Cardiac fibroblast (primary cell): Measurements from ENCODE around the gene ZNF217.
"Not testable (repeated sequence)": the region's sequence is repeated elsewhere in the genome, so short reads cannot be mapped to it uniquely, and the experiment has no call there.

Source experiments
- DNase-seq, 2 donors: peaks; one replicate each; pipeline versions ENCODE4 v3.0.0 to v3.0.0-alpha.2; 2010; ENCODE audit warnings: low read depth in 2 of 2
- H3K4me3 ChIP-seq, 2 donors: replicated peaks in 1 of 2; 1 replicate in 1 of 2; 2 replicates in 1 of 2; pipeline ENCODE4 v1.5.1; 2011; ENCODE audit warnings: low read depth in 2 of 2, low read length in 2 of 2, mild to moderate bottlenecking in 2 of 2, moderate library complexity in 1 of 2
- TF ChIP-seq, protein P1 (sequence below): IDR thresholded peaks from one replicate; pipeline ENCODE4 v1.5.1; 2011; ENCODE audit warnings: low read depth, mild to moderate bottlenecking, low read length, inconsistent platforms

The ZNF217 gene

GRCh38 chr20:53598140-53599043 lies 4.8 kb upstream of the ZNF217 start:
- TF ChIP-seq, protein P1, sequence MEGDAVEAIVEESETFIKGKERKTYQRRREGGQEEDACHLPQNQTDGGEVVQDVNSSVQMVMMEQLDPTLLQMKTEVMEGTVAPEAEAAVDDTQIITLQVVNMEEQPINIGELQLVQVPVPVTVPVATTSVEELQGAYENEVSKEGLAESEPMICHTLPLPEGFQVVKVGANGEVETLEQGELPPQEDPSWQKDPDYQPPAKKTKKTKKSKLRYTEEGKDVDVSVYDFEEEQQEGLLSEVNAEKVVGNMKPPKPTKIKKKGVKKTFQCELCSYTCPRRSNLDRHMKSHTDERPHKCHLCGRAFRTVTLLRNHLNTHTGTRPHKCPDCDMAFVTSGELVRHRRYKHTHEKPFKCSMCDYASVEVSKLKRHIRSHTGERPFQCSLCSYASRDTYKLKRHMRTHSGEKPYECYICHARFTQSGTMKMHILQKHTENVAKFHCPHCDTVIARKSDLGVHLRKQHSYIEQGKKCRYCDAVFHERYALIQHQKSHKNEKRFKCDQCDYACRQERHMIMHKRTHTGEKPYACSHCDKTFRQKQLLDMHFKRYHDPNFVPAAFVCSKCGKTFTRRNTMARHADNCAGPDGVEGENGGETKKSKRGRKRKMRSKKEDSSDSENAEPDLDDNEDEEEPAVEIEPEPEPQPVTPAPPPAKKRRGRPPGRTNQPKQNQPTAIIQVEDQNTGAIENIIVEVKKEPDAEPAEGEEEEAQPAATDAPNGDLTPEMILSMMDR = no peak
- no peak overlapping the region for H3K4me3 ChIP-seq
- DNase-seq = no peak

DNA sequence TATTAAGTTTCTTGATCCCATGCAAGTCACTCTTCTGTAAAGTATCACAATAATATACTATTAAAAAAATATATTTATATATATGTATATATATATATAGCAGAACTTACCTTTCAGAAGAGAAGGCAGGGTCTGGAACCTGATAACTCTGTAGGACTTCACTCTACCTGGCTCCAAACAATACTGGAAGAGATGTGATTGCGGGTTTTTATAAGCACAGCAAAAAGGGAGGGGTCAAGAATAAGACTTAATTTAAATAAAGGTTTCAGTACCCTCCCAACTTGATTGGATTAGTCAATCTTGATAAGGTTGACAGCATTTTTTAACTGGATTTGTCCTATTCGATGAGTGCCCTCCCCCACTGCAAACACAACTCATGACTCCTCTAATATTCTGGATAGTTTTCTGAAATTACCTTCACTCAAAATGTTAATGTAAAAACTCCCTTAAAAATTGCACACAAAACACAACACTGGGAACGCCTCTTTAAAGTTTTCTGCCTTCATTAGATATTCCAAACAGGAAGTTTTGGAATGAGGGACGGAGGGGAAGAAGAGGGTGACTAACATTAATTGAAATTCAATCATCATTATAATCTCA lies 4.0 kb upstream of the ZNF217 start:
- H3K4me3 ChIP-seq = no peak overlapping the region

GRCh38 chr20:53597030-53597482 lies 3.4 kb upstream of the ZNF217 start:
- peak; percentile 36 to 86 for DNase-seq
- no peak overlapping the region for H3K4me3 ChIP-seq
- TF ChIP-seq, protein P1 = no peak

More for the DNA sequence above, 4.0 kb upstream of the ZNF217 start:
- DNase-seq = no peak
- TF ChIP-seq, protein P1 = no peak

DNA sequence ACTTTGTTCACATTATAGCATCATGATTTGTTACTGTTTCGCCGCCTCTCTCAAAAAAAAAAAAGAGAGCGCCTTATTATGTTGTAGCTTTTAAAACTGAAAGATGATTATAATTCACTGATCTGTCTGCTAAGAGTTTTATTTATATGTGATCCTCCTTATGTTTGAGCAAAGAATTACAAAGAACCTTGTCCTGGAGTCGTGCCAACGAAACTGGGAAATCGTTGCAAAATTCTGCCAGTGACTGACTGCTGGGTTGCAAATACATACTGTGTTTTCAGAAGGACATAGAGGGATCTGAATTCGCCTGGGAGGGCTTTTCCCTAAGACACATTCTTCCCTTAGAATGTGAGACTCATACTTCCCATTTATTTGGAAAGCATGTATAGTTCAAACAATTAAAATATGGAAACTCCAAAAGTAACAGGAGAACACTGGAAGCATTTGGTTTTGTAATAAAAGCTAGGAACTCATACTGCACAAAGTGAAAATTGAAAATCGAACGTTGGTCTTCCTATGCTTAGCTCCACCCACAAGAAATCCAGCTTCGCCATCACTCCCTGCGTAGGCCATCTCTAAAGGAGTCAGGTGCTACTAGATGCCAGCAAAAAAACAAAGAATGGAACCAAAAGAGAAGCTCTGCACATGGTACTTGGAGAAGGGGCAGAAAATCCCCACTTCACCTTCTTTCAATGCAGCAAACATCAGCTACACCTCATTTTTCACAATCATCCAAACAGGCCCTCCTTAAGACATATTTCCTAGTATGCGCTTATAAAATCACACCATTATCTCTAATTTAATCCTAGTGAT lies 2.8 kb upstream of the ZNF217 start:
- peak; percentile 48 to 69 for DNase-seq
- H3K4me3 ChIP-seq = not testable (repeated sequence)

DNA sequence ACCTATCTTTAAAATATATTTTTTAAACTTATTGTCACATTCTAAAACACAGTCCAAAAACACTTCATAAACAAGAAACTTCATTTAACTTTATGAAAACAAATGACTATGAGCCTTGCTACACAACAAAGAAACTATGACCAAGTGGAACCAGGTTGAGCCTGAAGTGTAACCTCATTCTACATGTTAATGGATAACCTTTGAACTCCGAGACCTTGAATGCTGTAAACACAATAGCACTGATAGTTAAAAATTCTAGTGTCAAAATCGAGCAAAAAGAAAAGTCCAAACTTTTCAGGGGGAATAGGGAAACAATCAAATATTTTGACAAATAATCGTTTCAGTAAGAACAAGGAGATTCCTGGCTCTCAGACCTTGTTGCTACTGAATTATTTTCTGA lies 2.1 kb upstream of the ZNF217 start:
- not testable (repeated sequence) for H3K4me3 ChIP-seq
- DNase-seq = peak in 1 of 2 donors; percentile 13

DNA sequence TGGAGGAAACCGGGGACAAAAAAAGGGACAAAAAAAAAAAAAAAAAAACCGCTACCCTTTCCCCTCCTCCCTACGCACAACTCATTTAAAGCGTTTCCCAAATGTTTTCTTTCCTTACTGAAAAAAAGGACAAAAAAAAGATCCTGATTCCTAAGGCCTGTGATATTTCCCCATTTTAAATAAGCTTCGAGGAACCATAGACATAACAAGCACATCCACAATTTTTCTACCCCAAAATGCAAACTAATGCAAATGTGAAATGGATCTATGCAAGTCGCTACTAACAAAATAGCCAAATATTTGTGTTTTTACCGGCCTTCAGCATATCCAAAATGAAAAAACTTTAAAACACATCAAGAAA lies 1.4 kb upstream of the ZNF217 start:
- TF ChIP-seq, protein P1 = no peak
- DNase-seq = no peak
- peak overlapping the region; percentile 63 to 69 for H3K4me3 ChIP-seq

DNA sequence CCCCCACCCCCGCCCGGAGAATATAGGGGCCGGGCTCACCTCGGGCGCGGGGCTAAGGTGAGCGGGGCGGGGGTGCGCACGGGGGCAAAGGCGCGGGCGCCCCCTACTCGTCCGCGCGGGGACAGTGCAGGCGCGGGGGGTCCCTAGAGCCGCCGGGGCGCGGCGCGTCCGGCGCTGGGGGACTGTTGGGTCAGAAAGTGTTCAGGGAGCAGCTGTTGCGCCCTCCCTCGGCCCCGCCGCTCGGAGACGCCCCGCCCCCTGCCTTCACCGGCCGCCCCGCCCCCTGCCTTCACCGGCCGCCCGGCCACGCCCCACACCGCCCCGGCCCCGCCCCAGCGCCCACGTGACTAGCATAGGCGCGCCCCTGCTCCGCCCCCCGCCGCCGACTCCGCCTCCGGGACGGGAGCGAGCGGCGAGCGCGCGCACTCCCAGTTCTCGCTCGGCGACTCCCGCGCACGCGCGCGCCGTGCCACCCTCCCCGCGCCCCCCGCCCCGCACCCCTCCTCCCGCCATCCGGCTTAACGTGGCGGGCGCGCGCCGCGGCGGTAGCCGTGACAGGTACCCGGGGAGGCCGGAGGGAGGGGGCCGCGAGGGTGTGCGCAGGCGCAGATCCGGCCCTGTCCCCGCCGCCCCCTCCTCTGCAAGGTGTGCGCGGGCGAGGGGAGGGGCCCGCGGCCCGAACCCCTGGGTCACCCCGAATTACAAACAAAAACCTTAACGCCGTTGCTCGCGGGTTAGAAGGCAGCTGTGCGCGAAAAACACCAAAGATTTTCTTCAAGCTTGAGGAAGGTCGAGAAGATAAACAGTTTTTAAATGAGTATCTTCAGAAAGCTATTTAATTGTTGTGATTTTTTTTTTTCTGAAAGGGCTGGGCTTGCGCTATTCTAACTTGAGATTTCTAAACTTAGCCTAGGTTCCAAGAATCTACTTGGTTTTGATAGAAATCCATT lies 704 bp upstream of the ZNF217 start:
- H3K4me3 ChIP-seq = peak overlapping the region; percentile 73
- DNase-seq = peak; percentile 93 to 97
- TF ChIP-seq, protein P1 = no peak
